Activated T-cell treated with anti-CD3 and anti-CD28 coated beads, Interleukin-2, amount 50 U/mL, for 48 hours (primary cell): ENCODE results near the gene PROM1.
A peak's percentile ranks its signal among the peaks of the same experiment; 100 is the strongest.

Experiments
- DNase-seq, 2 experiments: peaks; one replicate each; pipeline ENCODE4 v3.0.0-alpha.2; 2020

Gene PROM1

GRCh38 chr4:16023776-16024408 is 59.9 kb downstream of the PROM1 start:
- peak; percentile 24 to 25 for DNase-seq

GRCh38 chr4:16021804-16022560 is 61.8 kb downstream of the PROM1 start:
- DNase-seq, result no peak

DNA sequence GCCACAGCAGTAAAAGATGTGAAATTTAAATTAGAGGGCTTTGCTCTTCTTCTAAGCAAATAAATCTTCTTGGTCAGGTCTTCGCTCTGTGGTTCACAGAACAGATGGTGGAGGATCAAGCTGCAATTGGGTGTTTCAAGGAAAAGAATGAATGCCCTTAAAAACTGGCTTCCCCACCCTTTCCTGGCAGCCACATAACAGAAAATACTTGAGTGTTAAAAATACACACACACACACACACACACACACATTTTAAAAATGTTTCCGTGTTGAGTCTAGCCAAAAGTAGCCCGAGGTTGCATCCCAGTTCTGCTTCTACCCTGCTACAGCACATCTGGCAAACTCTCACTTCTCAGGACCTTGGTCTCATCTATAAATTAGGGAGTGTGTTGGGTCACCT is 64.2 kb downstream of the PROM1 start:
- no peak for DNase-seq

GRCh38 chr4:16018841-16019240 is 65.0 kb downstream of the PROM1 start:
- no peak for DNase-seq

DNA sequence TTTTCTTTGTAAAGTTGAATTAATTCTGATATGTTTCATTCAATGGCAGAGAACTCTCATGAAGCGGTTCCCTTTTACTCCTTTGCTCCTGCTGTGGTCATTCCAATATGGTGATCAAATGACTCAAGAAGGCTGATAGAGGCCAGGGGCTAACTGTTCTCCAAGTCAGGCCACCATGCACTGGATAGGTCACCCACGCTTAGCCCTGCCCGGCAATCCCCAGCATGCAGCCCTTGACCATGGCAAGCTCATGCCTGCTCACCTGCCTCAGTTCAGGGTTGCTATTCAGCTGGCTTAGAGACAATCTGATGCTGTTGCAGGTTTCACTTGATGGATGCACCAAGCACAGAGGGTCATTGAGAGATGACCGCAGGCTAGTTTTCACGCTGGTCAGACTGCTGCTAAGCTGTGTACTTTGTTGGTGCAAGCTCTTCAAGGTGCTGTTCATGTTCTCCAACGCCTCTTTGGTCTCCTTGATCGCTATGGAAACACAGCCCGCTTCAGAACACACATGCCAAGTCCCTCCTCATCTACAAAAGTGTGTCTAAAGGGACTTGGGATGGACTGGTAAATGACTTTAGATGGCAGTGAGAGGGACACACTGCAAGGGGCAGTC is 65.7 kb downstream of the PROM1 start:
- DNase-seq, result no peak

DNA sequence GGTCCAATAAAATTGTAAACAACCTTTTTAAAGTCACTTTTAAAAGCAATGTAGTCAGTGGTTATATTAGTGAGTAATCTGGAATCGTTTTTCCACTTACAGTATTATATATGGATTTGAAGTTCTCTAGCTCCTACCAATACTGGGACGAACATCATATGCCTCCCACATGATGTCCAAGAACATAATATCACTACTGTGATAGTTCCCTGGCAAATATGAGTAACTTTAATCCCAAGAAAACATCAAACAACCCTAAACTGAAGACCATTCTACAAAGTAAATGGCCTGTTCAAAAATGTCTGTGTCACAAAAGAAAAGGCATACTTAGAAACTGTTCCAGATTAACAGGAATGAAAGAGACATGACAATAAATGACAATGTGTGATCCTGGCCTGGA is 67.3 kb downstream of the PROM1 start:
- no peak for DNase-seq

DNA sequence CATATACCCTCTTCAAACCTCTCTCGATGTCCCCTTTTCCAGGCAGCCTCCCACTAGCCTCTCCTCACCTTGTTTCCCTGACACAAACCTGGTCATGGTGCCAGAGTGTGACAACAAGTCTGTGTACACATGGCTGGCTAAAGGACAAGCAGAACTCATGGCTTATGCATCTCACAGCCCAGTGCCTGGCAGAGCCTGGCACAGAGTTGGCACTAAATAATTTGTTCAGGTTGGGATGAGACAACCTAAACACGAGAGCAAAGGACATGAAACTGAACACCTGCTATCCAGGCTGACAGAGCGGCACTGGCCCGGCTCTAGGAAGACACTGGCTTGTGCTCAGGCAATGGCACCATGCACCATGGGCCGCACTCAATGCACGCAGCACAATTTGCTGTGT is 72.7 kb downstream of the PROM1 start:
- DNase-seq, result no peak

GRCh38 chr4:16009153-16009552 is 74.7 kb downstream of the PROM1 start:
- no peak for DNase-seq

GRCh38 chr4:16007471-16008095 is 76.2 kb downstream of the PROM1 start:
- no peak for DNase-seq

DNA sequence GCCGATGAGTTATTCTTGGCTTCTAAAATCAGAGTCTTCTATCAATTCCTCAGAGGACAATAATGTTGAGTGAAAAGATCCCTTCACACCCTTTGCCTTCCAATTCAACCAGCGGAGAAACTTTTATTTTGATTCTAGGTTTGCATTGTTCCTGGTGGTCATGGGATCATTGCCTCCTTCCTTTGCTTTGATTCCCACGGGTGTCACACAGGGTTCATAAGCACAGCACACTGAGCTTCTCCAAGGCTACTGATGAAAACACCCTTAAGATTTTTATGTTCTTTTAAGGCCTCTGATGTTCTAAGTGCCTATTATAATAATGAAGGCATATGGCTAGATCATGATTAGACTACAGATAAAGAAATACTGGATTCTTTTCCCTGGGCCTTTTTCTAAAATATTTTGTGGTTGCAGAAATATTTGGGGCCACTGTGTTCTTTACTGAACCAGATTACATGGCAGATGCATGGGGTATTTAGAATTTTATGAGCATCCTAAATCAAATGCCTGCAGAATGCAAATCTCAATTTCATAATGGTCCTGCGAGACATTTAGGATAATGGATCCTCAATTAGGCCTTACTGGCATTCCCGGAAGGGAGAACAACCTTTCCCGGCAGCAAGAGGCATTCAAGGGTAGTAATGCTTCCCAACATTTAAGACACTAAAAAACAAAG is 76.9 kb downstream of the PROM1 start:
- DNase-seq, result no peak

DNA sequence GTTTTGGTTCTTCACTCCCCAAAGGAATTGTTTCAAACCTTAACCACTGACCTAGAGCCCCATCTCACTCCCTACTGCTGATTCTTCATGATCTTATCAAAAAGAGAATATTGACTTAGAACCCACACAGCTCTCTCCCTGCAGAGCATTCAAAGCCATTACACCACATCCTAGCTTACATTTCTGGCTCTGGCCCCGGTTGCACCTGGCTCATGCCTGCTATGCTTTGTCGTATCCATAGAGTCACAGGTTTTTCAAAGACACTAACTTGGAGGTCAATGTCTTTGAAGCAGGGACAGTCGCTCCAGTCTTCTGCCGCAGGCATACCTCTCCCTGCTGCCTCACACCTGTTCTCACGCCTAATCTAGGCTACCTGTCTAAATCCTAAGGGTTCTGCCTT is 78.1 kb downstream of the PROM1 start:
- no peak for DNase-seq

- peak; percentile 57 to 65 for DNase-seq
These were observed 82.4 kb downstream of the PROM1 start for GRCh38 chr4:16001484-16001858.

DNA sequence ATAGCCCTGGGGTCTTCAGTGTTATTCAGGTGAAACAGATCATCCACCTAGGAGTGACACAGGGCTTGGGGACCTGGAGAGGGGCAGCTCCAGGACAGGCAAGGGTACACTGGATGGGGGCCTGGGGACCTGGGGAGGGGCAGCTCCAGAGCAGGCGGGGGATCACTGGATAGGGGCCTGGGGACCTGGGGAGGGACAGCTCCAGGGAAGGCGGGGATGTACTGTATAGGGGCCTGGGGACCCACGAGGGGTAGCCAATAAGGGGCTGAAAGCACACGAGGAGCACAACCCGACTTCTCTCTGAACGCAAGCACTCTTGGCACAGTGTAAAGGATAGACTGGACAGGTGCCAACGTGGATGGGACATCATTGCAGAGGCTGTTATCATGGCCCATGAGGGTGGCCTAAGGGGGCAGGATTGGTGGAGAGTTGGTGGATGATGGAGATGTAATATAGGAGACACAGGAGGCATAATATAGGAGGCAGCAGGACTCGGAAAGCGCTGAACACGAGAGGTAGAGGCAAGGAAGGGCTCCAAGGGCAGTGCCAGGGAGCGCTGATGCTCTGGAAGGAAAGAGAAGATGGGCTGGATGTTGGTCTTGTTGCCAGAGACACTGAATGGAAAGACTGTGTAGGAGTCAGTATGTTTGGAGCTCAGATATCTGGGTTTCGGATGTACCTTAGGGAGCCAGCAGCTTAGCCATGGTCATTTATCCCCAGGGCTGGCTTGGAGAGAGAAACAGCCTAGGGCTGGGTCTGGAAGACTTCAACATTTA is 82.9 kb downstream of the PROM1 start:
- no peak for DNase-seq

DNA sequence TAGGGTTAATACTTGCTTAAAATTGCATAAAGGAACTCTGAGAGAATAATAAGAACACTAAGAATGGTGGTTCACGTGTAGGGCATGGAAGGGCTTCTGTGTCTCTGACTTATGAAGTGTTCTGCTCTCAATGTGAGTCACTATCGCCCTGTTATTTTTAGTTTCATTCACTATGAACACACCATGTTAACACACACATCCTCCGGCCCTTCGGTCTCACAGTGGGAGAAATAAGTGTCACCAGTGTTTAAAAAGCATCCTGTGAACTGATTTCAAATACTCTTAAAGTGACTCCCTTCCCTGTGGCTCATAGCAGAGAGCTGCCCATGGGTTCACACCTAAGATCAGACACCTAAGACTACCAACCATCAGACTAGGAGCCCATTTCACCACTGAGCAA is 87.0 kb downstream of the PROM1 start:
- no peak for DNase-seq

DNA sequence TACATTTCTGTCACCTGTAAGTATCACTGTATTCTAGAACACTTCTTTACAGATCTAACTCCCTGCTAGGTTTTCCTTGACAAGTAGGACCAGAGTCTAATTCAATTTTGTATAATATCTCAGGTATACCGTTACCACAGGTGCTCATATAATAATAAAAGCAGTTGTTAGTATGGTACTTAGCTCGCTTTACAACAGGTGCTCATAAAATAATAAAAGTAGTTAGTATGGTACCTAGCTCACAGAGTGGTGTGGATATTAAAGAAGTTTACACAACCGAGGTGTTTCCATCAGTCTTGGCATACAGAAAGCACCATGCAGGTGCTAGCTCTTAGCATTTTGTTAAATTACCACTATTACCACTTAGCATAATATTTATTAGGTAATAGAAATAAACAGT is 88.0 kb downstream of the PROM1 start:
- DNase-seq, result no peak

GRCh38 chr4:15992167-15992485 is 91.7 kb downstream of the PROM1 start:
- DNase-seq, result no peak

DNA sequence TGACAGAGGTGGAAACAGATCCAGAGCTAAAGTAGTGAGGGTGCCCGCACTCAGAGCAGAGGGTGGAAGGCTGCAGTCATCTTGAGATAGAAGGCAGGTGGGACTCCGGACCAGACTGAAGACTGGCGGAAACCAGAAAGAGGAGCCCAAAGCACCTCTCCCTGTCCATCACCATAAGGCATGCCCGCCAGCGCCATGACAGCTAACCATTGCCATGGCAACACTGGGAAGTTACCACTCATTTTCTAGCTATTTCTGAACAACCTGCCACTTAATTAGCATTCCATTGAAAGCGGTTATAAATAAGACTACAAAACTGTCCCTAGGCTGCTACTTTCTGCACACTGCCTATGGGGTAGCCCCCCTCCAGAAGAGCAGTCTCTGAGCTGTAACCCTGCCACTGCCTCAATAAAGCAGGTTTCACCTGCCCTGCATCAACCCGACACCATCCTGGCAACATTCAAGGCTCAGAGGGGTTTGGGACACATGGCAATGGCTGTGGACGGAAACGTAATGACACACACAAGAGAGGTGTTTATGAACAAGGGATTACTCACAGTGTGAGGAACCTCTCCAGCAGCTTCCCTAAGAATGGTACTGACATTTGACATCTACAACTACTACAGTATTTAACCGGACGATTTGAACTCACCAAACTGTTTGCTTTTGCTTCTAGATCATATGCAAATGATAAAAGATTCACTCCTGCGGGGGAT is 93.1 kb downstream of the PROM1 start:
- no peak for DNase-seq

- DNase-seq, result no peak
These were observed 94.4 kb downstream of the PROM1 start for GRCh38 chr4:15989424-15989823.

DNA sequence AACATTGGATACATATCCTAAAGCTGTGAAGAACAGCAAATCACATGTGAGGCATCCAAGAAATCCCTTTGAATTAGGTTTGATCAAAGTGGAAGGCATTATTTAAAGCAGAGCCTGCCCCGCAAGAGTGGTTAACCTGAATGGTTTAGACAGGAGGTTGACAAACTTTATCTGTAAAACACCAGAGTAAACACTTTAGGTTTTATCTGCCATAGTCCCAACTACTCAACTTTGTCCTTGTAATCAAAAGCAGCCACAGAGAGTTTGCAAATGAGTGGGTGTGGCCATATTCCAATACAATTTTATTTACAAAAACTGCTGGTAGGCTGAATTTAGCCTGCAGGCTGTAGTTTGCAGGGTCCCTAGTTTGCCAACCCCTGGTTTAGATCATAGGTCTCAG is 95.6 kb downstream of the PROM1 start:
- DNase-seq, result no peak

DNA sequence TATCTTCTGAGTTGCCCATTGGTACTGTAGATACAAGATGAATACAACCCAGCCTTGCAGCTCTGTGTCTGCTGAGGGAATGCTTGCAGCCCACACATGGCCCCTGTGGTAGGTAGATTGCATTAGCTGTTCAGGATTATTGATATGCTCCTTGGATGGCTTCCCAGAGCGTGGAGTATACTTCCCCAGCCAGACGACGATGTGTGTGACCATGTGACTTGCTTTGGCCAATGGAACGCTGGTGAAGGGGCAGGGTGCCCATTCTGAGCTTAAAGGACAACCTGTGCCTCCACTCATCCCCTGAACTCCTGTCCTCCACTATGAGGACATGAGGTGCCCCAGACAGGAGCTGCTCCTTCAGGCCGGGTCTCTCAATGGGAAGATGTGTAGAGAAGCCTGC is 96.9 kb downstream of the PROM1 start:
- no peak for DNase-seq

DNA sequence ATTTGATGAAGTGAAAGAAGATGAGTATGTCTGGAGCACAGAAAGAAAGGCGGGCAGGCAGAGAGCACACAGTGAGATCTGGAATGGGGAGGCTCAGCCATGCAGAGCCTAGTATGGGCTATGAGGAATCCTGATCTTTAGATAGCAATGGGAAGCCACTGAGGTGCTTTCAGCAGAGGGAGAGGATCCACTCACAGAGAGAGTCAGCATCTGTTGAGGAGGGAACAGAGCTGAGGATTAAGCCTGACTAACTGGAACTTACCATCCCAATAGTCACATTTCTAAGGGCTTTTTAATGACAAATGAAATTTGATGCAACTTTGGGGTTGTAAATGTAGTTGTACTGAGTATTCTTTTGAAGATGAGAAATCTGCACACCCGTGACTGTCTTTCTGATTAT is 100.2 kb downstream of the PROM1 start:
- DNase-seq, result no peak
